Cardiac muscle cell (in vitro differentiated cells and primary cell): ENCODE measurements around the gene ACE2. TPM values are rescaled to one million over a fixed set of nuclear protein-coding genes. Genes with fewer than 3 reads are reported as not detected.
"Not testable (repeated sequence)": the region's sequence is repeated elsewhere in the genome, so short reads cannot be mapped to it uniquely, and the experiment has no call there.

Experiments
- DNase-seq, 2 donors: peaks; one replicate each; pipeline versions ENCODE4 v3.0.0 to v3.0.0-alpha.2; 2010 to 2017; ENCODE audit warnings: low read depth in 1 of 2, low spot score in 1 of 2
- H3K27ac ChIP-seq: fragments of 200-600 bp; sonication (generic); 2 replicates; pipeline ENCODE4 v1.5.1; 2016
- H3K27me3 ChIP-seq: fragments of 200-600 bp; sonication (generic); 2 replicates; pipeline ENCODE4 v1.6.0; 2016; ENCODE audit warnings: control low read depth
- H3K36me3 ChIP-seq: fragments of 200-600 bp; sonication (generic); 2 replicates; pipeline ENCODE4 v1.5.1; 2016; ENCODE audit warnings: control low read depth
- H3K4me1 ChIP-seq: fragments of 200-600 bp; sonication (generic); 2 replicates; pipeline ENCODE4 v1.8.1; 2017; ENCODE audit warnings: low read depth, mild to moderate bottlenecking, mixed run types
- H3K4me3 ChIP-seq: fragments of 200-600 bp; sonication (generic); 2 replicates; pipeline ENCODE4 v1.5.1; 2016; ENCODE audit warnings: mild to moderate bottlenecking
- H3K9me3 ChIP-seq: fragments of 200-600 bp; sonication (generic); 2 replicates; pipeline ENCODE4 v1.5.1; 2017; ENCODE audit warnings: low read depth, mild to moderate bottlenecking, control low read depth
- polyA plus RNA-seq: library from polyadenylated mRNA; unstranded; fragments of >200 nt; fragmentation: Nextera tagmentation; extraction: Ambion mirVana; gene quantifications from 2 replicates; pipeline ENCODE4 v1.2.1, GENCODE V29; 2016
- total RNA-seq: library from RNA; depleted of rRNA; stranded (reverse); fragments of >200 nt; gene quantifications from 2 replicates; pipeline ENCODE4 v1.2.3, GENCODE V29; 2016
- TF ChIP-seq, protein P1 (sequence below): IDR thresholded peaks from 2 replicates; pipeline ENCODE4 v1.5.1; 2012; ENCODE audit warnings: low read depth, mild to moderate bottlenecking, low read length

Gene ACE2
- 0.74 and 1.4 TPM in 2 replicates for total RNA-seq
- 0.45 and 1.6 TPM in 2 replicates for polyA plus RNA-seq

DNA sequence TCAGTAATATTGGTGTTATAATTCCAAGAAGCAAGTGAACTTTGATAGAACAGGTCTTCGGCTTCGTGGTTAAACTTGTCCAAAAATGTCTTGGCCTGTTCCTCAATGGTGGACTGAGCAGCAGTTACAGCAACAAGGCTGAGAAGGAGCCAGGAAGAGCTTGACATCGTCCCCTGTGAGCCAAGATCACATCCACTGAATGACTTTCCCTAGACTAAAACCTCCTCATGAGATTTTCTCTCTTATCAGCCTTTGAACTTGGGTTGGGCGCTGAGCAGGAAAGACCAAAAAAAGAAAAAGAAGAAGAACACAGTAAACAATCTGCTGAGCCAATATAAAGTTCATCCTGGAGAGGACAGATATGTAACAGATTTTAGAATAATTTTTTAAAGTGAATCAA is at the start of gene ACE2:
Gene ACE2, minus strand, starts transcription at position 216 of the 400 bp plus-strand sequence. Its CDS starts 49 bp downstream, at position 167.
- H3K4me3 ChIP-seq, result no peak within 1 kb of the TSS
- H3K9me3 ChIP-seq, result no peaks in the 10 kb centered on the region
- H3K36me3 ChIP-seq, result no peaks in the 10 kb centered on the region
- no peaks in the 10 kb centered on the region for H3K27me3 ChIP-seq
- no peak for DNase-seq
- TF ChIP-seq, protein P1, sequence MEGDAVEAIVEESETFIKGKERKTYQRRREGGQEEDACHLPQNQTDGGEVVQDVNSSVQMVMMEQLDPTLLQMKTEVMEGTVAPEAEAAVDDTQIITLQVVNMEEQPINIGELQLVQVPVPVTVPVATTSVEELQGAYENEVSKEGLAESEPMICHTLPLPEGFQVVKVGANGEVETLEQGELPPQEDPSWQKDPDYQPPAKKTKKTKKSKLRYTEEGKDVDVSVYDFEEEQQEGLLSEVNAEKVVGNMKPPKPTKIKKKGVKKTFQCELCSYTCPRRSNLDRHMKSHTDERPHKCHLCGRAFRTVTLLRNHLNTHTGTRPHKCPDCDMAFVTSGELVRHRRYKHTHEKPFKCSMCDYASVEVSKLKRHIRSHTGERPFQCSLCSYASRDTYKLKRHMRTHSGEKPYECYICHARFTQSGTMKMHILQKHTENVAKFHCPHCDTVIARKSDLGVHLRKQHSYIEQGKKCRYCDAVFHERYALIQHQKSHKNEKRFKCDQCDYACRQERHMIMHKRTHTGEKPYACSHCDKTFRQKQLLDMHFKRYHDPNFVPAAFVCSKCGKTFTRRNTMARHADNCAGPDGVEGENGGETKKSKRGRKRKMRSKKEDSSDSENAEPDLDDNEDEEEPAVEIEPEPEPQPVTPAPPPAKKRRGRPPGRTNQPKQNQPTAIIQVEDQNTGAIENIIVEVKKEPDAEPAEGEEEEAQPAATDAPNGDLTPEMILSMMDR, result no peak
- peaks cover 17% of the 10 kb centered on the region for H3K4me1 ChIP-seq
- H3K27ac ChIP-seq, result no peak within 1 kb of the TSS

DNA sequence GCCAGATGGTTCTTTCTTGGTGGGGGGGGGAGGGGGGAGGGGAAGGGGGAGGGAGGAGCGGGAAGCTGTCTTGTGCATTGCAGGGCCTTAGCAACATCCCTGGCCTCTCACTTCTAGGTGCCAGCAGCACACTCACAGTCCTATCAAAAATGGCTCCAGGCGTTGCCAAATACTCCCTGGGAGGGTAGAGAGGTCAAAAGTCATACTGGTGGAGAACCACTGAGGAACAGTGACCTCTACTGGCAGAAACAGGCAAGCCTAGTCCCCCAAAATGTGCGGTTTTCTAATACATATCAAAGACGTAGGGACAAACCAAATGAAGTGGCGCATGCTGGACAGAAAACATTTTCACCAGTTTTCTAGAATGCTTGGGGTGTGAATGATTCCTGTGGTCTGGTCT is 46.8 kb upstream of the ACE2 start:
- H3K27ac ChIP-seq, H3K4me3 ChIP-seq, H3K9me3 ChIP-seq, H3K36me3 ChIP-seq, H3K27me3 ChIP-seq, DNase-seq, H3K4me1 ChIP-seq: not testable (repeated sequence)

DNA sequence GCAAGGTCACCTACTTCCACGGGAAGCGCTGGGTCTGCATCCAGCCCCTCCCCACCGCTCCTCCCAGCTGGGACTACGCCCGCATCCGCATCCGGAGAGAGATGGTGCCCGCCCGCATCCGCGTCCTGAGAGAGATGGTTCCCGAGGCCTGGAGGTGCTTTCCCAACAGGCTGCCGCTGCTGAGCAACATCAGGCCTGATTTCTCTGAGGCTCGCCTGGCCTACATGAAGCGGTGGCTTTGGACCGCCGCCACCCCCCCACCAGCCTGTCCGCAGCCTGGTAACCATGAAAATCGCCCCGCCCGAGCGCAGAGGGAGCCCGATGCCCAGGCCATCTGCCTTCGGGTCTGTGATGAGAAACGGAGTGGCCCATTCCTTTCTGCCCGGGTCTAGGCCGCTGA is 45.8 kb upstream of the ACE2 start:
- TF ChIP-seq, protein P1, result no peak
- Histone ChIP-seq H3K36me3 (no peaks in the 10 kb centered on the region), H3K4me1 (no peaks in the 10 kb centered on the region), H3K9me3 (no peaks in the 10 kb centered on the region), H3K27ac (no peak overlapping the region), H3K27me3 (no peaks in the 10 kb centered on the region), H3K4me3 (no peak overlapping the region)
- no peak for DNase-seq

DNA sequence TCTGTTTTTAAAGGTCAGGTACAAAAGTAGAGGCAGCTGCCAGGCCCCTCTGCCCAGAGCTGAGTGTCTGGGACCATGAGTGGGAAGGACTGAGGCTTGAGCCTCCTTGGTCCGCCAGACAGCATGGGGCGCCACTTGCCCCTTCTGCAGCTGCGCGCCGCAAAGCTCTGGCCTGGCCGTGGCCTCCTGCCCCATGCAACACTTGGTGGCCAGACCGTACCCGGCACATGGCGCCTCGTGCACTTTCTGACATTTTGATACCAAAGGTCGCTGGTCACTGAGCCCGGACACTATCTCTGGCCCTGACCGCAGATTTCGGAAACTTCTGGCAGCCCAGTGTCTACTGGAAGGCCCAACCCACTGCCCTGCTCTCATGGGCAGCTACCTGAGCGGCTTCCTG is 45.3 kb upstream of the ACE2 start:
- Histone ChIP-seq H3K4me3 (no peak overlapping the region), H3K27ac (no peak overlapping the region), H3K4me1 (no peaks in the 10 kb centered on the region), H3K27me3 (no peaks in the 10 kb centered on the region), H3K9me3 (no peaks in the 10 kb centered on the region), H3K36me3 (no peaks in the 10 kb centered on the region)
- no peak for DNase-seq
- TF ChIP-seq, protein P1, result no peak

DNA sequence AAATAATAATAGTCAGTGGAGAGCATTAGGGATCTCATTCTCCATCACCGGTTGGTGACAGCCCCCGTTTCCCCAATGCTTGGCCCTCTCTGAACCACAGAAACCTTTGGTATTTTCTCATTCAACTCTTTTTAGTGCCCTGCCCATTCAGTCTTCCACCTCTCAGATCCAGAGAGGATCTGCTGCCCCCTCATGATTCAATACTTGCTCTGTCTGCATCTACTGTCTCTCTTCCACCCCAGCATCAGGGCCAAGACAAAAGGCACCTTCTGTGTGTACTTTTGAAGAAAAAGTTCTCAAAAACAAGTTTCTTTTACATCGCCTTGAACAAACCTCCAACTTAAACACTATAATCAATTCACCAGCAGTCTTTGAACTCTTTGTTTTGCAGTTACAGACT is 44.5 kb upstream of the ACE2 start:
- no peaks in the 10 kb centered on the region for H3K27me3 ChIP-seq
- no peak overlapping the region for H3K27ac ChIP-seq
- H3K9me3 ChIP-seq, result no peaks in the 10 kb centered on the region
- TF ChIP-seq, protein P1, result no peak
- H3K36me3 ChIP-seq, result no peaks in the 10 kb centered on the region
- DNase-seq, result no peak
- no peaks in the 10 kb centered on the region for H3K4me1 ChIP-seq
- H3K4me3 ChIP-seq, result no peak overlapping the region

DNA sequence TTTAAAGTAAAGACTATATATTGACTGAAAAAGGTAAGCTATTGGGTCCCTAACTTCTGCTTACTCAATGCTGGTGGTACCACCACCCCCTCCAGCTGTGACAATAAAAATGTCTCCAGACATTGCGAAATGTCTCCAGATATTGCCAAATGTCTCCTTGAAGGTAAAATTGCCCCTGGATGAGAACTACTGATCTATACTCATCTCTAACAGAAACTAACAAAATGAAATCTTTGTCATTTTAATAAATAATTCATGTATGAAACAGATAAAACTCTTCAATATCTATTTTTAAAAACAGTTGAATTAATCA is 43.8 kb upstream of the ACE2 start:
- no peaks in the 10 kb centered on the region for H3K36me3 ChIP-seq
- no peaks in the 10 kb centered on the region for H3K4me1 ChIP-seq
- TF ChIP-seq, protein P1, result no peak
- H3K27me3 ChIP-seq, result no peaks in the 10 kb centered on the region
- no peak overlapping the region for H3K27ac ChIP-seq
- DNase-seq, result no peak
- H3K9me3 ChIP-seq, result no peaks in the 10 kb centered on the region
- no peak overlapping the region for H3K4me3 ChIP-seq
